ENCODE results near the gene SLC38A10.
"Not testable (repeated sequence)": the region's sequence is repeated elsewhere in the genome, so short reads cannot be mapped to it uniquely, and the experiment has no call there.

SLC38A10 gene

GRCh38 chr17:81312624-81313325 lies 17.7 kb upstream of the SLC38A10 start:
- DNase-seq (ENCODE audit: low read depth), result no peak

GRCh38 chr17:81311946-81312345 lies 16.8 kb upstream of the SLC38A10 start:
- no peak for DNase-seq (ENCODE audit: low read depth)

DNA sequence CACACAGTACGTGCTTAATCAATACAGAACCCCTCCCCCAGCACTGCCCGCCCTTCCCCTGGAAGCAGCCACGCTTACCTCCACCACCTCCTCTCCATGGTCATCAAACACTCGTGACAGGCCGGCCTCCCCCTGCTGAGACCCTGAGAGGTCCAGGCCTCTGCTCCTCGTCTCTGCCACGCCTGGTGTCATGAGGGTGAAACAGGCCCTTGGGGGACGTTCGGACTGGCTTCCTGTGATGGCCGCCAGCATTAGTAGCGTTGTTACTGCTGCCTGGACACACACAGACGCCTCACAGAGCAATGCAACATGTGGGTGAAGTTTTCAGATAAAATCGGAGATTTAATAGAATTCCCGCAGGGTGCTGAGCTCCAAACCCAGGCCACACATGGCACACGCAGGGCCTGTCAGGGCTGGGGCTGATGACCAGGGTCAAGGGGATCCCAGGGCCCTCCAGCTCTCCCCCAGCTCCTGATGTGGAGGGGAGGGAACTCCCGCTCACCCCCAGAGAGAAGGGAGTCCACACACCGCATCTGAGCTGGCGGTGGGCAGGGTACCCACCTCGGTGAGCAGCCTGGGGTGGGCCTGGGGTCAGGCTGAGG lies 15.9 kb upstream of the SLC38A10 start:
- DNase-seq (ENCODE audit: low read depth), result no peak

- no peak for DNase-seq (ENCODE audit: low read depth)
These were observed 15.0 kb upstream of the SLC38A10 start for GRCh38 chr17:81309859-81310839.

GRCh38 chr17:81309140-81309858 lies 14.2 kb upstream of the SLC38A10 start:
- DNase-seq (ENCODE audit: low read depth), result no peak

DNA sequence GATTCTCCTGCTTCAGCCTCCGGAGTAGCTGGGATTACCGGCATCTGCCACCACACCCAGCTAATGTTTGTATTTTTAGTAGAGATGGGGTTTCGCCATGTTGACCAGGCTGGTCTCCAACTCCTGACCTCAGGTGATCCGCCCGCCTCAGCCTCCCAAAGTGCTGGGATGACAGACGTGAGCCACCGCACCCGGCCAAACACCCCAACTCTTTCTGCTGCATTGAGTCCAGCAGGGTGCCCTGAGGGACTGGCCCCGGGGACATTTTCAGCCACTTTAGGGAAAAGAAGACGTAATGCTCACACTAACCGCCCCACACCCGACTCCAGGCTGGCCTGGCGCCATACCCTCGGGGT lies 13.7 kb upstream of the SLC38A10 start:
- DNase-seq (ENCODE audit: low read depth), result not testable (repeated sequence)

DNA sequence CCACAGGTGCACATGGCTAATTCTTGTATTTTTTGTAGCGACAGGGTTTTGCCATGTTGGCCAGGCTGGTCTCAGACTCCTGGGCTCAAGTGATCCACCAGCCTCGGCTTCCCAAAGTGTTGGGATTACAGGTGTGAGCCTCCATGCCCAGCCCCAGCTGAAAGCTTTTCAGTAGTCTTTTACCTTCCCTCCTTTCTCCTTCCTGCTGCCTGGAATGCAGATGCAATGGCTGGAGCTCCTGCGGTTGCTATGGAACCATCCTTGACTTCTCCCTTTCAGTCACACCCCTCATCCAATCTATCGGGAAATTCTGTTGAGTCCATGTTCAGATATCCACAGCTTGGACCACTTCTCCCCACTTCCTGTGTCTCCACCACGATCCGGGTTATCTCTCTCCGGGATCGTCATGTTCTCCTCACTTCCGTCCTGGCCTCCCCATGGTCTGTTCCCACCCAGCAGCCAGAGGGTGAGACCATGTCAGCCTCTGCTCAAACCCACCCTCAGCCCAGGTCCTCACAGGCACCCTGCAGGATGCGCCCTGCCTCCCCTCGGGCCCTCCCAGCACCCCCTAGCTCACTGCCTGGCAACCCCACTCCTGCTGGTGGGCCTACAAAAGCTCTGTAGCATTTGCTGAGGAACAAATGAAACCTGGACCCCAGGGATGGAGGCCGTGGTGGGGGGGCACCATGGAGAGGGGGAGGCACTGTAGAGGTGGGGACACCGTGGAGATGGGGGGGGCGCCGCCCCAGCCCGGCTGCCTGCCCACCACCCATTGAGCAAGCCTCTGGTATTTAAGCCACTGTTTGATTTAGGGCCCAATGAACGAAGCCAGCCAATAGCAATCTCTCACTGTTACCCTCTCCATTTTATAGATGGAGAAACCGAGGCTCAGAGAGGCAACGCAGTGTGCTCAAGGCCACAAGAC lies 12.8 kb upstream of the SLC38A10 start:
- no peak for DNase-seq (ENCODE audit: low read depth)

DNA sequence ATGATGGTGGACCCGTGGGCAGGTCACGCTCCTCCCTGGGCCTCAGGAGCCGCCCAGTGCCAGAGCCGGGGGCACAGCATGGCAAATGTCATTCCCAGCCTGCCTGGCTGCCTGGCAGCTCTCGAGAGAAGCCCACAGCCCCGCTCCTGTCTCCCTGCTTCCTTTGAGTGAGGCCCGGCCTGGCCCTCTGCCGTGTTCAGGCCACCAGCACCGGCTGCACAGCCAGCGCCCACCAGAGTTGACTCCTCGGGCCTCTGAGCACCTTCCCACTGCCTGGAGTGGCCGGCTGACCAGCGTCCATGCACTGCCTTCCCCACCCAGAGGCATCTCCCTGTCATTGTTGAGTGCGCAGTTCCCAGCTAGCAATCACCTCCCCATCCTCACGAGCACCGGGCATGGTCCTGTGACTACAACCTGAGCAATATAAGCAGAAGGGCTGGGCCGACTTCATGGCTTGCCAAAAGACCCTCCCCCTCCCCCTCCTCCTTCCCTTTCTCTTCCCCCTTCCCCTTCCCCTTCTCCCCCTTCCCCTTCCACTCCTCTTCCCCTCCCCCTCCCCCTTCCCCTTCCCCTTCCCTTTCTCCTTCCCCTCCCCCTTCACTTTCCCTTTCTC lies 11.9 kb upstream of the SLC38A10 start:
- DNase-seq (ENCODE audit: low read depth), result no peak

DNA sequence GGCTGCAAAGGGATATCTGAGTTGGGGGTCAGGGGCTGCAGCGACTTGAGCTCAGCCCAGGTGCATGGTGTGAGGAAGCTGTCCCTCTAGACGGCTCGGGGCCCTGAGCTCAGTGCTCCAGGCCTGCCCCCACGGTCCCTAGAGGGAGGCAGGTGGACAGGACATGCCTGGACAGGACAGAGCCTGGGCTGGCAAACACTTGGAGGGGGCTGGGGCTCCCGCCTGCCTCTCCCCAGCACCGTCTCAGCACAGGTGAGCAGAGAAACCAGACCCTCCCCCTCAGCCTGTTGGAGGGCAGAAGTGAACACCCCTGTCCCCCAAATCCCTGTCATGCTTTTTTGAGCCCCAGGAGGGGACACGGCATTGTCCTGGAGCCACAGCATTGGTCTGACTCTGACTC lies 11.4 kb upstream of the SLC38A10 start:
- no peak for DNase-seq (ENCODE audit: low read depth)

DNA sequence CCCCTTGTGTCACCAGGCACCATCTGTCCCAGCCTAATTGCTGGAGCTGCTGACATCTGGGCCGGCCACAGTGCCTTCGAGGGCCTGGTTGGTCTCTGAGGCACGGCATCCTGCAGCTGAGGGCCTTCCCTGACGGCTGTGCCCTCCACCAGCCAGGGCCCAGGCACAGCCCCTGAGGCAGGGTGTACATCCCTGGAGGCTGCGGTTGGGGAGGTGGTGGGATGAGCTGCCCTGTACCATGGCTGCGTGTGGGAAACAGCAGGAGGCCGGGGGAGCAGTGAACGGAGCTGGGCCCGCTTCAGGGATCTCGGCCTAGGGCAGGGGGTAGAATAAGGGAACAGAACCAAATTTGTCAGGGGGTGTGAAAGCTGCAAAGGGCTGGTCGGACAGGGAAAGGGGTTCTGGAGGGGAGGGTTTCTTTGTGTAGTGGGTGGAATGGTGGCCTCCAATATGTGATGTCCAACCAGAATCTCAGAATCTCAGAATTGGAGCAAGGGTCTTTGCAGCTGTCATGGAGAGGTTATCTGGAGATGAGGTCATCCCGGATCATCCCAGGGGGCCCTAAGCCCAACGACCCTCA lies 10.0 kb upstream of the SLC38A10 start:
- DNase-seq (ENCODE audit: low read depth), result no peak

GRCh38 chr17:81304196-81305015 lies 9.3 kb upstream of the SLC38A10 start:
- no peak for DNase-seq (ENCODE audit: low read depth)

GRCh38 chr17:81303385-81303784 lies 8.3 kb upstream of the SLC38A10 start:
- no peak for DNase-seq (ENCODE audit: low read depth)

GRCh38 chr17:81302861-81303333 lies 7.8 kb upstream of the SLC38A10 start:
- DNase-seq (ENCODE audit: low read depth), result no peak

- DNase-seq (ENCODE audit: low read depth), result no peak
These were observed 7.2 kb upstream of the SLC38A10 start for GRCh38 chr17:81302324-81302723.

DNA sequence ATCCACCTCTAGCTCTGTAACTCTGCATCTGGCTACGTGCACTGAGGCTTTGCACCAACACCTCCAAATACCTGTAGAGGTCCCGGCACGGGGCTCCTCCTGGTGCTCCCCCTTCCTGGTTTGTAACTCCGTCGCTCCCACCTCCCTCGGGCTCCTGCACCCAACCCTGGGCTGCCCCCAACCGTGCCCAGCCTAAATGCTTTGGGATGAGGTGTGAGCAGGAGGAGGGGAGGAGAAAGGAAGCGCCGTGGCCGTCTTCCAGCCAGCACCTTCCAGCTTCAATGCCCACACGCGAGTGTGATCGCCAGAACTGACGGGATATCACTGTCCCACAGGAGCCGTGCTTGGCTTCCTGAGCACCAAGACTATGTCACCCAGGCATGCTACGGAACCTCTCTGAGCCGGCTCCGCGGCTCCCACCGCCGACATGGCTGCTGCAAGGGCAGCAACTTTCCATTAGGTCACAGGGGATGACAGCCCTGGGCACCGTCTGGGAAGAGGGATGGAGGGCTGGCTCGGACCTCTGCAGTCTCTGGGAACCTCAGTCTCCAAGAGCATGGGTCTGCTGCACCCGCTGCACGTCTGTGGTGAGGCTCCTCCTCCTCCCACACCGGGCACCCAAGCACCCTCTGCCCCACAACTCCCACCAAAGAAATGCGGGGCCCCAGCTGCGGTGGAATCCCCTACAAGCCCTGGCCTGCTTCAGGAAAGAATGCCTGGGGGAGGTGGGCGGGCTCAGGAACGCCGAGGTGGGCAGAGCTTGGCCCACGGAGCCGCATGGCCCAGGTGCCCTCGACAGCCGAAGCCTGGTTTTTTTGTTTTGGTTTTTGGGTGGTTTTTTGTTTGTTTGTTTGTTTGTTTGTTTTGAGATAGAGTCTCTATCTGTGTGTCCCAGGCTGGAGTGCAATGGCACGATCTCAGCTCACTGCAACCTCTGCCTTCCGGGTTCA lies 6.4 kb upstream of the SLC38A10 start:
- DNase-seq (ENCODE audit: low read depth), result no peak

DNA sequence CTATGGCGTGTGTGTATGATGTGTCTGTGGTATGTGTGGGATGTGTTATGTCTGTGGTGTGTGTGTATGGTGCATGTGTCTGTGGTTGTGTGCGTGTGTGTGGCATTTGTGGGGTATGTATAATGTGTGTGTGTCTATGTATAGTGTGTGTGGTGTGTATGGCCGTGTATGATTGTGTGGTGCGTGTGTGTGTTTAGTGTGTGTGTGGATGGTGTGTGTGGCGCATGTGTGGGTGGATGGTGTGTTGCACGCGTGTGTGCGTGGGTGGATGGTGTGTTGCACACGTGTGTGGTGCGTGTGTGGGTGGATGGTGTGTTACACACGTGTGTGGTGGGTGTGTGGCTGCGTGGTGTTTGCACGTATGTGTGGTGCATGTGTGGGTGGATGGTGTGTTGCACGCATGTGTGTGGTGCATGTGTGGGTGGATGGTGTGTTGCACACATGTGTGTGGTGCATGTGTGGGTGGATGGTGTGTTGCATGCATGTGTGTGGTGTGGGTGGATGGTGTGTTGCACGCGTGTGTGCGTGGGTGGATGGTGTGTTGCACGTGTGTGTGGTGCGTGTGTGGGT lies 5.6 kb upstream of the SLC38A10 start:
- no peak for DNase-seq (ENCODE audit: low read depth)

DNA sequence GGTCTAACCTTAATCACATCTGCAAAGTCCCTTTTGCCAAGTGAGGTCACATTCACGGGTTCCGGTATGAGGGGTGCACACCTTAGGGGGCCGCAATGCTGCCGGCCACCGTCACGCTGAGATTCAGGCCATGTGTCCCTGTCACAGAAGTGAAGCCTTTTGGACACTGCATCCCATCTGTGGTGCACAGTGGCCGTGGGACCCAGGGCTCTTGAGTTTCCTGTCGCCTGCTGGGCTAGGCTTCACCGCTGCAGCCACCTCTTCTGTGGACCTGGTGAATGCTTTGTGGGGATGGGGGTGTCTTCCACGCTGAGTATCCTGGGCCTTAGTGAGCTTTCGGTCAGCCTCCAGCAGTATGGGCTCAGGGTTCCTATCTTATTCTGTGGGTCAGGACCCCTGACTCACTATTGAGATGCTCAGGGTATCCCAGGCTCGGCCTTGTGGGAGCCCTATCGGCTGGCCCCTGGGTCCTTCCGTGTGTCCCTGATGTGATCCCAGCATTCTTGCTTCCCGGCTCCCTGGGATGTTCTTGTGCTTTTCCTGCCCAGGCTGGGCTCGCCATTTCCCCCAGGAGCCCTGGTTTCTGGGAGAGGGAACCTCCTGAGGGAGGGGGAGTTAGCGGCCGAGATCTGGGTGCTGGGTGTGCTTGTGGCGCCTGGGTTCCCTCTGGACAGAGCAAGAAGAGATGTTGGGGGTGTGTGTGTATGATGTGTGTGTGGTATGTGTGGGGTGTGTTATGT lies 4.9 kb upstream of the SLC38A10 start:
- no peak for DNase-seq (ENCODE audit: low read depth)

Data from stimulated activated CD8-positive, alpha-beta memory T cell treated with anti-CD3 and anti-CD28 coated beads, Interleukin-15, amount 100 ng/mL, for 1 hour (primary cell).